SU-DHL-6 (cell line): ENCODE measurements around the gene GRAMD4.

Source experiments
- CTCF ChIP-seq: fragments of 200-600 bp; sonication (generic); IDR thresholded peaks from one replicate; pipeline ENCODE4 v1.5.1; 2017; ENCODE audit warnings: antibody characterized with exemption, mild to moderate bottlenecking, low read length, moderate library complexity; ENCODE audit not compliant: insufficient read depth, poor library complexity, severe bottlenecking
- EZH2phosphoT487 ChIP-seq: fragments of 200-600 bp; sonication (generic), shearing (Covaris generic); conservative IDR thresholded peaks from 2 replicates; pipeline ENCODE4 v1.6.1; 2018; ENCODE audit warnings: mild to moderate bottlenecking, antibody characterized with exemption, low read length, moderate library complexity, mixed read lengths

GRCh38 chr22:46682011-46682731 is 62.0 kb downstream of the GRAMD4 start:
- no peak for TF ChIP-seq CTCF
- TF ChIP-seq EZH2phosphoT487 = no peak
